Endometrial microvascular endothelial cells (primary cell): ENCODE results near the gene ARHGEF39. TPM values are rescaled to one million over a fixed set of nuclear protein-coding genes. Genes with fewer than 3 reads are reported as not detected.

Source experiments
- in situ Hi-C: cut with HindIII; loops from 2 replicates; pipeline ENCODE4 v1.10.0; 2017; ENCODE audit warnings: low sequenced_read_pairs, low pct_unique_long_range_greater_than_20kb; ENCODE audit errors: inconsistent ontology term
- total RNA-seq: library from RNA; depleted of rRNA; stranded (reverse); fragments of >200 nt; gene quantifications from one replicate; pipeline ENCODE4 v1.2.3, GENCODE V29; 2015; ENCODE audit errors: inconsistent ontology term

The ARHGEF39 gene
- total RNA-seq, 1 donor from 2014 or later = 2.8 TPM

GRCh38 chr9:35695943-35696401 lies 31.0 kb upstream of the ARHGEF39 start:
- in situ Hi-C loops = no loop called here

GRCh38 chr9:35691757-35692301 lies 26.8 kb upstream of the ARHGEF39 start:
- in situ Hi-C loops = no loop called here

- in situ Hi-C loops = no loop called here
Observed at GRCh38 chr9:35691334-35691650, 26.3 kb upstream of the ARHGEF39 start.

GRCh38 chr9:35690614-35691333 lies 25.8 kb upstream of the ARHGEF39 start:
- in situ Hi-C loops = no loop called here

- in situ Hi-C loops = no loop called here
Observed at GRCh38 chr9:35690294-35690613, 25.3 kb upstream of the ARHGEF39 start.

GRCh38 chr9:35689542-35690293 lies 24.7 kb upstream of the ARHGEF39 start, which contains the start of gene TPM2:
Gene TPM2 (minus strand): TSS chr9:35689925. CDS start chr9:35689817, 108 bp downstream.
- in situ Hi-C loops = no loop called here

- in situ Hi-C loops = no loop called here
Observed at GRCh38 chr9:35688558-35689541, 23.9 kb upstream of the ARHGEF39 start.

GRCh38 chr9:35687972-35688557 lies 23.1 kb upstream of the ARHGEF39 start:
- in situ Hi-C loops = no loop called here

GRCh38 chr9:35687306-35687705 lies 22.3 kb upstream of the ARHGEF39 start:
- in situ Hi-C loops = no loop called here

- in situ Hi-C loops = no loop called here
Observed at GRCh38 chr9:35686222-35687203, 21.5 kb upstream of the ARHGEF39 start.

GRCh38 chr9:35685506-35685905 lies 20.5 kb upstream of the ARHGEF39 start:
- in situ Hi-C loops = no loop called here

- in situ Hi-C loops = no loop called here
Observed at GRCh38 chr9:35684921-35685320, 19.9 kb upstream of the ARHGEF39 start.

- in situ Hi-C loops = no loop called here
Observed at GRCh38 chr9:35683323-35683722, 18.3 kb upstream of the ARHGEF39 start.

- in situ Hi-C loops = no loop called here
Observed at GRCh38 chr9:35682520-35683315, 17.7 kb upstream of the ARHGEF39 start.

GRCh38 chr9:35682051-35682450 lies 17.1 kb upstream of the ARHGEF39 start:
- in situ Hi-C loops = no loop called here

GRCh38 chr9:35681341-35682002 lies 16.5 kb upstream of the ARHGEF39 start:
- in situ Hi-C loops = no loop called here
